A673 (cell line): Measurements from ENCODE around the gene BICC1. TPM values are rescaled to one million over a fixed set of nuclear protein-coding genes. Genes with fewer than 3 reads are reported as not detected.

Experiments
- BruUV-seq: library from RNA; stranded (reverse); fragments of 400-500 nt; replicated peaks from 2 replicates; lab custom pipeline; 2021; lab: Mats Ljungman, UMichigan
- CTCF ChIA-PET: fragments of 300-600 bp; sonication (Branson Sonifier 250); formaldehyde crosslinking; loops from one replicate; lab custom pipeline; 2022; ENCODE audit warnings: antibody characterized with exemption; lab: Charles Lee
- POLR2A ChIA-PET: fragments of 300-600 bp; sonication (Branson Sonifier 250); formaldehyde crosslinking; loops from one replicate; lab custom pipeline; 2022; ENCODE audit warnings: antibody characterized with exemption; ENCODE audit not compliant: low non-redundant PET; lab: Charles Lee
- DNase-seq: peaks from one replicate; pipeline ENCODE4 v3.0.0-alpha.2; 2015; ENCODE audit warnings: low spot score
- H3K27ac ChIP-seq: fragments of 200-600 bp; sonication (generic); 2 replicates; pipeline ENCODE4 v1.5.1; 2016; ENCODE audit warnings: mixed run types, low read depth, mild to moderate bottlenecking, mixed read lengths, antibody characterized with exemption, low read length; ENCODE audit not compliant: poor library complexity, severe bottlenecking
- H3K27me3 ChIP-seq: fragments of 200-600 bp; sonication (generic); replicated peaks from 2 replicates; pipeline ENCODE4 v1.6.1; 2017; ENCODE audit warnings: mixed run types, low read depth, mild to moderate bottlenecking, mixed read lengths, antibody characterized with exemption, low read length; ENCODE audit not compliant: insufficient read depth, poor library complexity
- H3K36me3 ChIP-seq: fragments of 200-600 bp; sonication (generic); 2 replicates; pipeline ENCODE4 v1.6.1; 2016; ENCODE audit warnings: mixed run types, mild to moderate bottlenecking, mixed read lengths, antibody characterized with exemption, low read length; ENCODE audit not compliant: insufficient read depth, poor library complexity, severe bottlenecking
- H3K4me1 ChIP-seq: fragments of 200-600 bp; sonication (generic); 2 replicates; pipeline ENCODE4 v1.6.1; 2017; ENCODE audit warnings: mixed run types, mild to moderate bottlenecking, mixed read lengths, antibody characterized with exemption, low read length; ENCODE audit not compliant: insufficient read depth, poor library complexity, severe bottlenecking
- H3K4me3 ChIP-seq: fragments of 200-600 bp; sonication (generic); 2 replicates; pipeline ENCODE4 v1.5.1; 2016; ENCODE audit warnings: low read depth, mixed run types, mild to moderate bottlenecking, mixed read lengths, low read length; ENCODE audit not compliant: poor library complexity, severe bottlenecking
- H3K9me3 ChIP-seq: fragments of 200-600 bp; sonication (generic); 2 replicates; pipeline ENCODE4 v1.6.1; 2016; ENCODE audit warnings: mixed run types, low read depth, mild to moderate bottlenecking, mixed read lengths, antibody characterized with exemption, low read length; ENCODE audit not compliant: poor library complexity, severe bottlenecking
- EZH2 ChIP-seq: fragments of 200-600 bp; sonication (generic); IDR thresholded peaks from 2 replicates; pipeline ENCODE4 v1.6.1; 2017; ENCODE audit warnings: borderline replicate concordance, low read depth, mild to moderate bottlenecking, mixed read lengths, antibody characterized with exemption, low read length; ENCODE audit not compliant: poor library complexity, severe bottlenecking
- intact Hi-C: fragments of 100-400 bp; cut with micrococcal nuclease; formaldehyde crosslinking; loops from one replicate; pipeline ENCODE4 v1.10.0; 2022; ENCODE audit not compliant: unreplicated experiment
- total RNA-seq: library from RNA; stranded (reverse); gene quantifications from 2 replicates; pipeline ENCODE4 v1.2.3, GENCODE V29; 2021
- TF ChIP-seq, protein P1 (sequence below): fragments of 300-800, 200-600 bp; sonication (generic); conservative IDR thresholded peaks from 2 replicates; pipeline ENCODE4 v1.5.1; 2017; ENCODE audit warnings: low read depth, mild to moderate bottlenecking, antibody characterized with exemption, low read length, moderate library complexity, mixed read lengths

BICC1 gene
- total RNA-seq, 1 experiment from 2014 or later = 1.6 TPM

DNA sequence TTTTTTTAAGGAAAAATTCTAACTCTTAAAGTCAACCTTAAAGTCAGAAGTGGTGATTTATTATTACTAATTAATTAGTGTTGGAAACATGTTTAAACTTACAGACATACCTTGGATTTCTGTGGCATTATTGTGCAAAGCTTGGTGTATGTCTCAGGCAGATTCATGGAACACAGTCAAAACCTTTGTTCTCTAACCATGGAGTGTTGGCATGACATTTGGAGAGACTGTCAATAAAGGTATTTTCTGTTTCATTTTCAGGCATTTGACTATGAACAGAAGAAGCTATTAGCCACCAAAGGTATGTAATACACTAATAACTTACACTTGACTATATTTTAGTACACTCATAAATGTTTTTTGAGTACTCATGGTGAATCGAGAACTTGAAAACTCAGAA, 293.7 kb downstream of the BICC1 start:
- no peaks in the 10 kb centered on the region for H3K36me3 ChIP-seq
- H3K27me3 ChIP-seq = peaks cover 3% of the 10 kb centered on the region
- POLR2A ChIA-PET = no interaction called here
- CTCF ChIA-PET = no interaction called here
- DNase-seq = no peak
- no peak for TF ChIP-seq EZH2
- TF ChIP-seq, protein P1, sequence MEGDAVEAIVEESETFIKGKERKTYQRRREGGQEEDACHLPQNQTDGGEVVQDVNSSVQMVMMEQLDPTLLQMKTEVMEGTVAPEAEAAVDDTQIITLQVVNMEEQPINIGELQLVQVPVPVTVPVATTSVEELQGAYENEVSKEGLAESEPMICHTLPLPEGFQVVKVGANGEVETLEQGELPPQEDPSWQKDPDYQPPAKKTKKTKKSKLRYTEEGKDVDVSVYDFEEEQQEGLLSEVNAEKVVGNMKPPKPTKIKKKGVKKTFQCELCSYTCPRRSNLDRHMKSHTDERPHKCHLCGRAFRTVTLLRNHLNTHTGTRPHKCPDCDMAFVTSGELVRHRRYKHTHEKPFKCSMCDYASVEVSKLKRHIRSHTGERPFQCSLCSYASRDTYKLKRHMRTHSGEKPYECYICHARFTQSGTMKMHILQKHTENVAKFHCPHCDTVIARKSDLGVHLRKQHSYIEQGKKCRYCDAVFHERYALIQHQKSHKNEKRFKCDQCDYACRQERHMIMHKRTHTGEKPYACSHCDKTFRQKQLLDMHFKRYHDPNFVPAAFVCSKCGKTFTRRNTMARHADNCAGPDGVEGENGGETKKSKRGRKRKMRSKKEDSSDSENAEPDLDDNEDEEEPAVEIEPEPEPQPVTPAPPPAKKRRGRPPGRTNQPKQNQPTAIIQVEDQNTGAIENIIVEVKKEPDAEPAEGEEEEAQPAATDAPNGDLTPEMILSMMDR = no peak
- no peaks in the 10 kb centered on the region for H3K9me3 ChIP-seq
- no peaks in the 10 kb centered on the region for H3K4me1 ChIP-seq
- intact Hi-C loops = no loop called here
- BruUV-seq = no TSS peak
- no peak overlapping the region for H3K4me3 ChIP-seq
- H3K27ac ChIP-seq = no peak overlapping the region

DNA sequence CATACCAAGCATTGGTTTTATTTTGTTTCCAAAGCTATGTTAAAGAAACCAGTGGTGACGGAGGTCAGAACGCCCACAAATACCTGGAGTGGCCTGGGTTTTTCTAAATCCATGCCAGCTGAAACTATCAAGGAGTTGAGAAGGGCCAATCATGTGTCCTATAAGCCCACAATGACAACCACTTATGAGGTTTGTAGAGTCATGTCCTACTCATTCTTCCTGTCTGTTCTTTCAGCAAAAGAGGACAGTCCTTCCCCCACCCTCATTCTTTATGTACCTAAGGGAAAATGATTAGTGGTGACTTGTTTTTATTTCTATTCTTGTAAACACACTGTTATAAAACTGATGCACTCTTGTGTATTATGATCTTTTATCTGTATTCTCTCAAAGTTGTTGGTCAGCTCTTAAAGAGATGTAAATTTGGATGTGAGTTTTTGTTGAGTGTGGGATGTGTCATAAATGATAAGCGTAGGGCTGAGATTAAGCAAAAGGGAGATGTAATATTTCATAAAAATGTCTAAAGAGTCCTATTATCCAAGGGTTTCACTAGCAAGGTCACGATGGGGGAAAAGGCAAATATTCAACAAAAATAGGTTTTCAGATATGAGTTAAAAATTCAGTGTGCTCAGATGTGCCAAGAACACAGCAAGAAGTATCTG, 294.4 kb downstream of the BICC1 start:
- H3K27me3 ChIP-seq = peaks cover under 1% of the 10 kb centered on the region
- TF ChIP-seq, protein P1 = no peak
- TF ChIP-seq EZH2 = no peak
- H3K4me3 ChIP-seq = no peak overlapping the region
- CTCF ChIA-PET = no interaction called here
- H3K4me1 ChIP-seq = no peaks in the 10 kb centered on the region
- H3K36me3 ChIP-seq = no peaks in the 10 kb centered on the region
- no peaks in the 10 kb centered on the region for H3K9me3 ChIP-seq
- DNase-seq = no peak
- no peak overlapping the region for H3K27ac ChIP-seq
- no TSS peak for BruUV-seq
- intact Hi-C loops = no loop called here
- POLR2A ChIA-PET = no interaction called here

DNA sequence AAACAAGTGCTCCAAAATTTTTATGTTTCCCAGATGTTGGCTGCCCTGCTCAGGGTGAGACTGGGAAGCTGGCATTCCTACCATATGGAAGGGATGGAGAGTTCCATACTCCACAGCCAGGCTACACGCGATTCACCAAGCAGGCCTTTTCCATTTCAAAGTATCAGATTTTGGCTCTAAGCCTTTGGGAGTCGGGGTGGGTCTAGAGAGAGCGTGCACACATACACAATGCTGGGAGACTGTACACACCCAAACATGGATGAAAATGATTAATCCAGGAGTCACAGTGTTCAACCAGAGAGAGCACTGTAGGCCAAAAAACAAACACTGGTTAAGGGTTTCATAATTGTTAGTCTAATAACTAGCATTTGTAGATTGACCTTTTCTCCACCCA, 295.0 kb downstream of the BICC1 start:
- ChIA-PET CTCF (no interaction called here), POLR2A (no interaction called here)
- Histone ChIP-seq H3K36me3 (no peaks in the 10 kb centered on the region), H3K4me3 (no peak overlapping the region), H3K27ac (no peak overlapping the region), H3K27me3 (no peaks in the 10 kb centered on the region), H3K9me3 (no peaks in the 10 kb centered on the region), H3K4me1 (no peaks in the 10 kb centered on the region)
- TF ChIP-seq, protein P1 = no peak
- TF ChIP-seq EZH2 = no peak
- no peak for DNase-seq
- BruUV-seq = no TSS peak
- intact Hi-C loops = no loop called here
